RPMI7951 (cell line): ENCODE data around the gene HRCT1. TPM values are rescaled to one million over a fixed set of nuclear protein-coding genes. Genes with fewer than 3 reads are reported as not detected.
"Not testable (repeated sequence)": the region's sequence is repeated elsewhere in the genome, so short reads cannot be mapped to it uniquely, and the experiment has no call there.

Experiments used
- DNase-seq: peaks from one replicate; pipeline ENCODE4 v3.0.0-alpha.2; 2012; ENCODE audit warnings: low read depth
- total RNA-seq: library from RNA; depleted of rRNA; stranded (reverse); fragments of >200 nt; shearing (Covaris generic); gene quantifications from 2 replicates; pipeline ENCODE4 v1.2.3, GENCODE V29; 2014

HRCT1 gene
- total RNA-seq, 1 experiment from 2014 or later = not detected

GRCh38 chr9:35917261-35917660 lies 11.3 kb downstream of the HRCT1 start:
- no peak for DNase-seq

DNA sequence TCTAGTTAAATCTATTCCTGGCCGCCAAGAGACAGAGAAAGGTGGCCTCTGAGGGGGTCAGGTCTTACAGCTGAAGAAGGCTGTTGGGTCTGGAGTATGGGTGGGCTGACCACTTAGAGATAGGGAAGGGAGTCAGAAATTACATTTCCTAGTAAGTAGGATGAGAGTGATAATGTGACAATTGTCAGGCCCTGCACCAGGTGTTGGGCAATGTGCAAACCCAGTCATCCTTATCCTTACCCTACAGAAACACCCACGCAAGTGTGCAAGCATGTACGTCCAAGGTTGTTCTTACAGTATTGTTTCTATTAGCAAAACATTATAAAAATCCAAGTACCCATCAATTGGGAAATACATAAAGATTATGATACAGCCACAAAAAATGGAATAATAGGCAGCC lies 12.8 kb downstream of the HRCT1 start:
- no peak for DNase-seq

GRCh38 chr9:35919212-35920008 lies 13.4 kb downstream of the HRCT1 start:
- DNase-seq = no peak

GRCh38 chr9:35920051-35920620 lies 14.1 kb downstream of the HRCT1 start:
- no peak for DNase-seq

GRCh38 chr9:35923598-35923926 lies 17.6 kb downstream of the HRCT1 start:
- DNase-seq = no peak

GRCh38 chr9:35923927-35924763 lies 18.1 kb downstream of the HRCT1 start:
- peak; percentile 96 for DNase-seq

- no peak for DNase-seq
These were observed 22.8 kb downstream of the HRCT1 start for GRCh38 chr9:35928591-35929452.

- no peak for DNase-seq
These were observed 23.4 kb downstream of the HRCT1 start for GRCh38 chr9:35929453-35929718.

DNA sequence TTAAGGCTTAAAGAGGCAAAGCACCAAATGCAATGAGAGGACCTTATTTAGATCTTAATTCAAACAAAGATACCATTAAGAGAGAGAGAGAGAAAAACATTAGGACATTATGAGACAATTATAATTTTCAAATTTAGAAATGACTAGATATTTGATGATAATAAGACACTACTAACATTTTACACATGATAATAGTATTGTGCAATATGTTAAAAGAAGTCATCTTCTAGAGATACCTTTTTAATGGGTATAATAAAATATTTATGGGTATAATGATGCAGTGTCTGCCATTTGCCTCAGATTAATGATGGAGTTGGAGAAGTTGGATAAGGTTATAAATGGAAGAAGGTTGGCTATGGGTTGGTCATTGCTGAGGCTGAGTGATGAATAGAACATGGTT lies 24.5 kb downstream of the HRCT1 start:
- no peak for DNase-seq

DNA sequence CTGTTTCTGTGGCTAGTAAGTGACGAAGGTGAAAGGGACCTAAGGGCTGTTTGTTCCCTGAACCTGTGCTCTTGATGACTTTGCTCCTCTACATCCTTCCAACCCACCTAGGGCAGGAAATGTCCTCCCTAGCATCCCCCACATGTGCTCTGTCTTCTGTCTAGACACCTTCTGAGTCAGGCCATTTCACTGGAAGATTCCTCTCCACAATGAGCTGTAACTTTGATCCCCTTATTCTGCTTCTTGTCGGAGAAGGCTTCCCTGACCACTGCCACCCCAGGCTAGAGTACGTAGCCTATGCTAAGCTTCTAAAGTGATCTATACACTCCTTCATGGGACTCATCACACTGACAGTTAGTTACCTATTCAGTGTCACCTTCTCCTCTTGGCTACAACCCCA lies 25.0 kb downstream of the HRCT1 start:
- DNase-seq = no peak

DNA sequence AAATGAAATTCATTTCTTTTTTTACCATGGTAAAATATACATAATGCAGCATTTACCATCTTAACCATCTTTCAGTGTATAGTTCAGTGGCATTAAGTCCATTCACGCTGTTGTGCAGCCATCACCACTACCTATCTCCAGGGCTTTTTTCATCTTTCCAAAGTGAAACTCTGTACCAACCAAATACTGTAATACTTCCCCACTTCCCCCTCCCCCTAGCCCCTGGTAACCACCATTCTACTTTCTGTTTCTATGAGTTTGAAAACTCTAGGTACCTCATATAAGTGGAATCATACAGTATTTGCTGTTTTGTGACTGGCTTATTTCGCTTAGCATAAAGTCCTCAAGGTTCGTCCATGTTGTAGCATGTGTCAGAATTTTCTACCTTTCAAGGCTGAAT lies 26.7 kb downstream of the HRCT1 start:
- DNase-seq = no peak

DNA sequence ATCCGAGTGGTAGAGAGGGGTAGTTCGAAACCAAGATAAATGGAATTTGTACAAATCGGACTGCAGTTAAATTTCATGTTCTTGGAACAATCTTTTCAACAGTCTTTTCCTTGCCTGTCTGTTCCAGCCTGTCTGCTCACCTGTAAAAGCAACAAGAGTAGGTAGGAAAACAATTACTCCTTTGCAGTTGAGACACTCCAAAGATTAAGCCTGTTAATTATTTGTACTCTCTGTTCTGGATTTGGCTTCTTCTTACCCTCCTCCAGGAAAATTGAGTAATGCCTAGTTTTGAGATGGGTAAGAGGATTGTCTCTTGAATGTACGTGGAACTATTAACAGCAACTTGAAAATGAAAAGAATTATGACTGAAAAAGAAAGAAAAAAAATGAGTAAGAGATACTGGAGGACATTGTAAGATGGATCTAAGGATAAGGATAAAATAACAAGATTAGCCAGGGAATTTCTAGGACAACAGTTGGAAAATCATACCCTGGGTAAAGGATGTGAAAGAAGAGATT lies 27.6 kb downstream of the HRCT1 start:
- DNase-seq = no peak

DNA sequence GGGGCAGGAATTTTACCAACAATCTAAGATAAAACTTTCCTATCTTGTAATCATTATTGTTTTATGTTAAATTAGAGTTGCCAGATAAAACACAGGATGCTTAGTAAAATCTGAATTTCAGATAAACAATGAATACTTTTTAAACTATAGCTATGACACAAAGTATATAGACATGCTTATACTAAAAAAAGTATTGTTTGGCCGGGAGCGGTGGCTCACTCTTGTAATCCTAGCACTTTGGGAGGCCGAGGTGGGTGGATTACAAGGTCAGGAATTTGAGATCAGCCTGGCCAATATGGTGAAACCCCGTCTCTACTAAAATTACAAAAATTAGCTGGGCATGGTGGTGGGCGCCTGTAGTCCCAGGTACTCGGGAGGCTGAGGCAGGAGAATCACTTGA lies 28.1 kb downstream of the HRCT1 start:
- DNase-seq = not testable (repeated sequence)

DNA sequence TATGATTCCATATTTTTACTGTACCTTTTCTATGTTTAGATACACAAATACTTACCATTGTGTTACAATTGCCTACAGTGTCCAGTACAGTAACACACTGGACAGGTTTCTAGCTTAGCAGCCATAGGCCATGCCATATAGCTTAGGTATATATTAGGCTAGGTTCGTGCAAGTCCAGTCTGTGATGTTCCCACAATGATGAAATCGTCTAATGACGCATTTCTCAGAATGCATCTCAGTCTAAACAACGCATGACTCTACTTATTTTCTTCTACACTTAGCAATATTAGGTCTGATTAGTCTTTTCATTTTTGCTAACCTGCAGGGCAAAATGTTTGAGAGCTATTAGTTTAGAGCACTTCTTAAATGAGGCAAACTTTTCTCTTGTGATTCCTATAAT lies 29.3 kb downstream of the HRCT1 start:
- DNase-seq = peak; percentile 31

DNA sequence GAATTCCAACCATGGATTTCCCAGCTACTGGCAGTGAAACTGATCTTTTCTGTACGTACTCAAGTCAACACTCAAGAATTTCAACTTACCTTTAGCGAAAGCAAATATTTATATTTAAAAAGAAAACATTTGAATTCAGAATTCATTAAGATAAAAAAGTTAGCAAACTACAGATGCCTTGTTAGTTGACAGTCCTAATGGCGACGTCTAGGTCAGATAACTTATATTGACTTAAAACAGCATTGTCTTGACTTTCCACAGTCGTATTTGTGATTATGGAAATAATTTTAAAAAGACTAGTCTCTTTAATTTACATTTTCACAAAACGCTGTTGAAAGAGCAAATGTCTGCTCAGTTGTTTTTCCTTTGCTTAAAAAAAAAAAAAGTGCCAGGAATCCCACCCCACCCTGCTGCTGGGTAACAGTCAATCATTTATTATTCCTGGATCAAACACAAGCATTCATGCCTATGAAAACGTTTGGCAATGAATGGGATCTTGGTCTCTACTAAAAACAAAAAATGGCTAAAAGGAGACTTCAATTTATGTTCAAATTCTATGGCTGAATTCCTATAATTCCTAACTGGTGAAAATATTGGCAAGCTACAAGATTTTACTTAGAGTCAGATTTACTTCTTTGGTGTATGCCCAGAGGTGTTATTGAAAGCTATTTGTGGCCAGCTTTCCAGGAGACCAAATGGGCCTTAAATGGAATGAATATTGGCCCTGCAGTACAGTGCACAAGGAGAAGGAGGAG lies 29.9 kb downstream of the HRCT1 start:
- peak; percentile 67 for DNase-seq

GRCh38 chr9:35937227-35937626 lies 31.2 kb downstream of the HRCT1 start:
- DNase-seq = no peak

- no peak for DNase-seq
These were observed 32.7 kb downstream of the HRCT1 start for GRCh38 chr9:35938474-35939356.

DNA sequence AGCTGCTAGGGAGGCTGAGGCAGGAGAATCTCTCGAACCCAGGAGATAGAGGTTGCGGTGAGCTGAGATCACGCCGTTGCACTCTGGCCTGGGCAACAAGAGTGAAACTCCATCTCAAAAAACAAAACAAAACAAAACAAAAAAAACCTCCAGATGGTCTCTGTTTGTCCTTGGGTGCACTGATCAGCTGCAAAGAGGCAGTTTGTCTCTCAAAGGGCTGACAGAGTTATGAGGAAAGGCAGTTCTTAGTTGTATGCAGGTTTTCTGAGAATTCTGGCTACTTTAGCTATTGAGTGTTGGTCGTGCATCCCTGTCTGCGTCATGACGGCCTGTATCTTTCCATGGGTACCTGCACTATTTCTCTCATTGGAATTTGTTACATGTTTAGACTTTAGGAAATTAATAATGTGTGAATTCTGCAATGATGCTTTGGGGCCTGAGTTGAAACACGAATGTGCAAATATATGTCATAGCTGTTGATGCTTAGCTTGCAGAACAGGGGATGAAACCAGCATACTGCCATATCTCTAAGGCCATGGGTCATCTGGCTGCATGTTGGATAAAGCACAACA lies 33.8 kb downstream of the HRCT1 start:
- DNase-seq = no peak

- no peak for DNase-seq
These were observed 34.7 kb downstream of the HRCT1 start for GRCh38 chr9:35940458-35941407.
